ENCODE measurements around the gene HNRNPM. TPM values are rescaled to one million over a fixed set of nuclear protein-coding genes. Genes with fewer than 3 reads are reported as not detected.
"Not testable (repeated sequence)": the region's sequence is repeated elsewhere in the genome, so short reads cannot be mapped to it uniquely, and the experiment has no call there.

Gene HNRNPM
- total RNA-seq, 1 donor from 2014 or later = 336 TPM

DNA sequence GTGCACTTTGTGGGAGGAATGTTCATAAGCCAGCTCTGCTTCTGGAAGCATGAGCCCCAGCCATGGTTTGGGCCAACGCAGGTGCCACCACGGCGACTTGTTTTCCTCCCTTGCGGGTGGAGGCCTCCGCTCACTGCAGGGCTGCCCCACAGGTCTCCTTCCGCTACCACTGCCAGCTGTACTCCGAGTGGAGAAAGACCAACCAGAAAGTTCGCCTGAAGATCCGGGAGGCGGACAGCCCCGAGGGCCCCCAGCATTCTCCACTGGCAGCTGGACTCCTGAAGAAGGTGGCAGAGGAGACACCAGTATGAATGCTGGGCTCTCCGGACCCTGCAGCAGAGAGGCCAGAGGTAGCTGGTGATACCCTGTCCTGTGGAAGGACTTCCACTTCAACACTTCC is 6.5 kb upstream of the HNRNPM start:
- DNase-seq (ENCODE audit: low spot score) = no peak
- H3K9me3 Mint-ChIP-seq = no peaks in the 10 kb centered on the region
- intact Hi-C loops (cut with micrococcal nuclease) = no loop called here
- H3K4me1 Mint-ChIP-seq (ENCODE audit: low read depth) = peaks cover 2% of the 10 kb centered on the region
- no peaks in the 10 kb centered on the region for H3K27me3 Mint-ChIP-seq (ENCODE audit: low read depth)
- H3K36me3 Mint-ChIP-seq (ENCODE audit: low read depth) = no peaks in the 10 kb centered on the region
- H3K27ac Mint-ChIP-seq = no peak overlapping the region
- no peak overlapping the region for H3K4me3 Mint-ChIP-seq (ENCODE audit: low read depth)

DNA sequence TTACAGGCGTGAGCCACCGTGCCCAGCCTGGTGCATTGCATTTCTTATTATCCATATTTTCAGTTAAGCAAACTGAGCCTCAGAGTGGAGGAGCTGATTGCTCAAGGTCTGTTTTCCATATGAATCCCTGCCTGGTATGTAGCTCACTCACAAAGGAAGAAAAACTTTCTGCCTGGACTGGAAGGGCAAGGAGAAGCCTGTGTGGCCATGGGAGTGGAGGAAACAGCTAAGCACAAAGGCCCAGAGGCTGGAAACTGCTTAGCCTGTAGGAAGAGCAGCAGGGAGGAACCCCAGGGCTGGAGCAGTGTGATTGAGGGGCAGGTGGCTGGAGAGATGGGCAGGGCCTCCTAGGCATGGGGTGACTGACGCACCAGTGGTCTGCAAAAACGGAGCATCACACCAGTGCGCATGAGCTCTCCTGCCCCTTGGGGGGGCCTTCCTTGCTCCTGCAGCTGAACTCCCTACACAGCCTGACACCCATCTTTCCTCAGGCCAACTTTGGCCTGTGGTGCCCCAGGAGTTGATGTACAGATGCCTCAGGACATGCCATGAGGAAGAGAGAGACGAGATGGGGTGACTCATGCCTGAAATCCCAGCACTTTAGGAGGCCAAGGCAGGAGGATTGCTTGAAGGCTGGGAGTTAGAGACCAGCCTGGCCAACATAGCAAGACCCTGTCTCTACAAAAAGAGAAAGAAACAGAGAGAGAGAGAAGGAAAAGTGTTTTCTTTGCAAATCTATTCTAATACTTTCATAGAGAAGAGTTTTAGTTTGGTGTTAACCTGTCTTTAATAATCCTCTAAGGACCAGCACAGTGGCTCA is 2.8 kb upstream of the HNRNPM start:
- peak overlapping the region; percentile 58 for H3K4me3 Mint-ChIP-seq (ENCODE audit: low read depth)
- peaks cover 22% of the 10 kb centered on the region for H3K36me3 Mint-ChIP-seq (ENCODE audit: low read depth)
- H3K27ac Mint-ChIP-seq = no peak overlapping the region
- intact Hi-C loops (cut with micrococcal nuclease) = loop anchor here (5.0 kb wide), 2 partner anchors 75 to 390 kb away; partner anchors contain the start of gene CCL25
- H3K9me3 Mint-ChIP-seq = no peaks in the 10 kb centered on the region
- no peaks in the 10 kb centered on the region for H3K27me3 Mint-ChIP-seq (ENCODE audit: low read depth)
- peaks cover 16% of the 10 kb centered on the region for H3K4me1 Mint-ChIP-seq (ENCODE audit: low read depth)
- DNase-seq (ENCODE audit: low spot score) = no peak

DNA sequence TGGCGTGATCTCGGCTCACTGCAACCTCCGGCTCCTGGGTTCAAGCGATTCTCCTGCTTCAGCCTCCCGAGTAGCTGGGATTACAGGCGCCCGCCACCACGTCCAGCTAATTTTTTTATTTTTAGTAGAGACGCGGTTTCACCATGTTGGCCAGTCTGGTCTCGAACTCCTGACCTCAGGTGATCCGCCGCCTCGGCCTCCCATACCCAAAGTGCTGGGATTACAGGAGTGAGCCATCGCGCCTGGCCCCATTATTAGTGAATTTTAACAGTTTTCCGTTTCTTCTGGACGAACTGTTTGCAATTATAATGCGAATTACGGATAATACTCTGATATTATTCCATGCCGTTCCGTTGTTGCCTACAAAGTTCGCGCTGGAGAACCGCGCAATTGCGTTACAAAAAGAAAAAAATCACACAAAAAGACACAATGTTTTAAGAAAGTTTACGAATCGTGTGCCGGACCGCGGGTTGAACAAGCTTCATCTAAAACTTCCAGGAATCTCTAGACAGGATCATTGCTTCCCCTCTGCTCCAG is 567 bp upstream of the HNRNPM start:
- peaks cover 30% of the 10 kb centered on the region for H3K4me1 Mint-ChIP-seq (ENCODE audit: low read depth)
- intact Hi-C loops (cut with micrococcal nuclease) = loop anchor here (2.0 to 5.0 kb wide), 3 partner anchors 53 to 392 kb away; partner anchors contain the start of genes CCL25 and RAB11B
- H3K27me3 Mint-ChIP-seq (ENCODE audit: low read depth); DNase-seq (ENCODE audit: low spot score); H3K9me3 Mint-ChIP-seq: not testable (repeated sequence)
- peaks cover 35% of the 10 kb centered on the region for H3K36me3 Mint-ChIP-seq (ENCODE audit: low read depth)
- peak overlapping the region; percentile 98 for H3K4me3 Mint-ChIP-seq (ENCODE audit: low read depth)
- H3K27ac Mint-ChIP-seq = peak overlapping the region; percentile 98

DNA sequence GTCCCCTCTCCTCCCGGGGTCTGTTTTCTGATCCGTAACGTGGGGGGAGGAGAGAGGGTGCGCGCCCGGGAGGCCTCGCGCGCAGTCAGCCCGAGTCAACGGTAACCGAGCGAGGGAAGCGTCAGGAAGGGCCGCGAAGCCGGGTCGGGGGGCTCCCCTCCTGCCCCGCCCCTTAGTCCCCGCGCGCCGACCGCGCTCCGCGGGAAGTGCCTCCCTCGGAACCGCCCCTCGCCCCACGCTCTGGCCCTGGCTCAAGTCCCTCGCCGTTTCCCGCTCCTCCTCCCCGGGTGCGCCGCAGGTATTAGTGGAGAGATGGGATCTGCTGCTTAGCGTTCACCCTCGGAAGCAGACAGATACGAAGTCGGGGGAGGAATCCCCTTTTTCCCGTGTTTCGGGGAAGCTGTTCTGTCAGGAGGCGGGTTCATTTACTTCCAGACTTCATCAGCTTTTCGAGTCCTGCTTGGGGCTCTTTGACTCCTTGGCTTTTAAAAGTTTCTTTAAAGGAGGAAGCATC is 770 bp downstream of the HNRNPM start:
- intact Hi-C loops (cut with micrococcal nuclease) = loop anchor here (2.0 kb wide), 1 partner anchor 55 kb away; the partner anchor contains the start of gene RAB11B
- Mint-ChIP-seq H3K4me1 (ENCODE audit: low read depth) (peaks cover 36% of the 10 kb centered on the region), H3K27ac (peak overlapping the region; percentile 73), H3K27me3 (ENCODE audit: low read depth) (no peaks in the 10 kb centered on the region), H3K9me3 (no peaks in the 10 kb centered on the region), H3K36me3 (ENCODE audit: low read depth) (peaks cover 39% of the 10 kb centered on the region), H3K4me3 (ENCODE audit: low read depth) (peak overlapping the region; percentile 90)
- peak; percentile 43 for DNase-seq (ENCODE audit: low spot score)

DNA sequence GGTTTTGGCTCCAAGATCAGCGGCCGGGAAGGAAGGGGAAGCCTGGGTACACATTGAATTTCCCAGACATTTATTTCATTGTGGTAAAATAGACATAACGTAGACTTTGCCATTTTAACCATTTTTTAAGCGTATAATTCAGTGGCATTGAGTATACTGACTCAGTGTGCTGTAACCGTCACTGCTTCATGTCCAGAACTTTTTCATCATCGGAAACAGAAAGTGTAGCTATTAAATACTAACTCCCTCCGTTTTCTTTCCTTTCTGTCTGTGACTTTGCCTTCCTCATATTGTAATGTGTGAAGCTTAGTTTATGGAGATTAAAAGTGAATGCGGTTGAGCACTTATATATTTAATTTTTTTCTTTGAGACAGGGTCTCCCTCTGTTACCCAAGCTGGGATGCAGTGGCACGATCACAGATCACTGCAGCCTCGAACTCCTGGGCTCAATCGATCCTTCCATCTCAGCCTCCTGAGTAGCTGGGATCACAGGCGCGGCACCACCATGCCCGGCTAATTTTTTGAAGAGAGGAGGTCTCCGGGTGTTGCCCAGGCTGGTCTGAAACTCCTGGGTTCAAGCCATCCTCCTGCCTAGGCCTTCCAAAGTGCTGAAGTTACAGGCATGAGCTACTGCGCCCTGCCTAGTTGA is 1.4 kb downstream of the HNRNPM start:
- H3K27me3 Mint-ChIP-seq (ENCODE audit: low read depth) = no peaks in the 10 kb centered on the region
- intact Hi-C loops (cut with micrococcal nuclease) = no loop called here
- H3K9me3 Mint-ChIP-seq = no peaks in the 10 kb centered on the region
- H3K4me1 Mint-ChIP-seq (ENCODE audit: low read depth) = peaks cover 38% of the 10 kb centered on the region
- peak overlapping the region; percentile 73 for H3K27ac Mint-ChIP-seq
- H3K36me3 Mint-ChIP-seq (ENCODE audit: low read depth) = peaks cover 41% of the 10 kb centered on the region
- peak overlapping the region; percentile 90 for H3K4me3 Mint-ChIP-seq (ENCODE audit: low read depth)
- no peak for DNase-seq (ENCODE audit: low spot score)

DNA sequence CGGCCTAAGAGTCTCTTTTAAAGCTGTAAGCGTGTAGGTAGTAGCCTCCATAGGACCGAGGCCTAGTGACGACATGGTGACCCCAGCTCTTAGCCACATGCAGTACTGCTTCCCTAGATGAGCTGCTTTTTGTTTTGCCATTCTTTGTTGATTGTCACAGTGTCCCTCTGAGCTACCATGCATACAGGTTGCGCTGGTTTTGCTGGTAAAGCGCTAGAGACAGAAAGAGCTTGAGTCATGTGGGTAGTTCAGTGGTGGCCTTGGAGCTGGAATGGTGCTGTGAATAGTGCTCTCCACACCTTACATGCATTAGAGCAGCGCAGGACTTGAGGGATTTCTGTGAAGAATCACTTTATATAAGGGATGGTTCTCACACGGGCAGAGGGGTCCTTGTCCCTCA is 5.1 kb downstream of the HNRNPM start:
- no peak for DNase-seq (ENCODE audit: low spot score)
- Mint-ChIP-seq H3K27me3 (ENCODE audit: low read depth) (no peaks in the 10 kb centered on the region), H3K4me1 (ENCODE audit: low read depth) (peaks cover 58% of the 10 kb centered on the region), H3K4me3 (ENCODE audit: low read depth) (no peak overlapping the region), H3K9me3 (no peaks in the 10 kb centered on the region), H3K27ac (no peak overlapping the region), H3K36me3 (ENCODE audit: low read depth) (peaks cover 61% of the 10 kb centered on the region)
- intact Hi-C loops (cut with micrococcal nuclease) = no loop called here

DNA sequence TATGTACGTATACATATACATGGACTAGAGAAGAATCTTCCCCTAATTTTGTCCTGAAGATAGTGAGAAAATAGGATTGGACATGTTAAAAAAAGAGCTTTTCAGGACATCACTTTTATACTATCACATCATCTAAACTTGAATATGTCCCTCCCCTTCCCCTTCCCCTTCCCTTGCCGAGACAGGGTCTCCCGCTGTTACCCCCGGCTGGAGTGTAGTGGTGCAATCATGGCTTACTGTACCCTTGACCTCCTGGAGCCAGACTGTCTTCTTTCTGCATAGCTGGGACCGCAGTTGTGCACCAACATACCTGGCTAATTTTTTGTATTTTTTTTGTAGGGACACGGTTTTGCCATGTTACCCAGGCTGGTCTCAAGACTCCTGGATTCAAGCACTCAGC is 6.6 kb downstream of the HNRNPM start:
- no peak overlapping the region for H3K27ac Mint-ChIP-seq
- no peak for DNase-seq (ENCODE audit: low spot score)
- peaks cover 64% of the 10 kb centered on the region for H3K4me1 Mint-ChIP-seq (ENCODE audit: low read depth)
- H3K27me3 Mint-ChIP-seq (ENCODE audit: low read depth) = no peaks in the 10 kb centered on the region
- peaks cover 66% of the 10 kb centered on the region for H3K36me3 Mint-ChIP-seq (ENCODE audit: low read depth)
- H3K4me3 Mint-ChIP-seq (ENCODE audit: low read depth) = no peak overlapping the region
- no peaks in the 10 kb centered on the region for H3K9me3 Mint-ChIP-seq
- intact Hi-C loops (cut with micrococcal nuclease) = no loop called here

DNA sequence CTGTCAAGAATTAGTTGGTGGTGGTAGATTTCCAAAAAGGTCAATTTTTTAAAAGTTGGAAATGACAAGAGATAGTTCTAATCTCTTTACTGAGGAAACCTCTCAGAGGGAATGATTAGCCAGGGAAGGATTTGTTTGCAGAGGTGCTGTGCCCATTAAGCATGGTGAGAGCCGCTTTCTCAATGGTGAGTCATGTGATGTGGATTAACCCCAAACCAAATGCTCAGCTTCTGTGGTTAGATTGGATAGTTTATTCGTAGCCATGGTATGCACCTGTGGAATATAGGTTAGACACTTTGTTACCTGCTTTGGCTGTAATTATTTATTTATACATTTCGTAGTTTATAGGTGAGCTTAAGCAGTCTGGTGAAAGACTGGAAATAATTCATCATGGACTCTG is 7.1 kb downstream of the HNRNPM start:
- Mint-ChIP-seq H3K4me1 (ENCODE audit: low read depth) (peaks cover 63% of the 10 kb centered on the region), H3K27me3 (ENCODE audit: low read depth) (no peaks in the 10 kb centered on the region), H3K9me3 (no peaks in the 10 kb centered on the region), H3K36me3 (ENCODE audit: low read depth) (peaks cover 66% of the 10 kb centered on the region), H3K4me3 (ENCODE audit: low read depth) (no peak overlapping the region), H3K27ac (no peak overlapping the region)
- DNase-seq (ENCODE audit: low spot score) = no peak
- intact Hi-C loops (cut with micrococcal nuclease) = no loop called here

DNA sequence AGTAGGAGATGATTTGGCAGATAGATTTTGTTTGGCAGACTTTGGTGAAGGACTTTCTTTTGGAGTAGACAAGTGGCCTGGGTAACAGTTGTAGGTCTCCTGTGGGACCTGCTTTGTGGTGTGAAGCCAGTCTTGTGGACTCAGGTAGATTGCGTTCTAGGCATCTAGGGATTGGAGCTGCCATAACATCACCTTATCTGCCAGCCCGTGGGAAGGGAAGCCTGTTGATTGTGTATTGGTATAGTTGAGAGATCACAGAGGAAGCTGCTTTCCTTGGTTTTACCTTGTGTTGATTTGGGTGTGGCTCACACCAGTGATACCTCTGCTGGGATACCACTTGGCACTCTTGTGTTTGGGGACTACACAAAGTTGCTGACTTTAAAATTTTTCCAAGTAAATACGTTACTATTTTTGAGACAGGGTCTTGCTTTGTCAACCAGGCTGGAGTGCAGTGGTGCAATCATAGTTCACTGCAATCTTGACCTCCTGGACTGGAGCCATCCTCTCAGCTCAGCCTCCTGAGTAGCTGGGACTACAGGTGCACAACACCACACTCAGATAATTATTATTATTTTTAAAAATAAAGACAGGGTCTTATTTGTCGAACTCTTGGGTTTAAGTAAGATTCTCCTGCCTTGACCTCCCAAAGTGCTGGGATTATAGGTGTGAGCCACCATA is 7.8 kb downstream of the HNRNPM start:
- Mint-ChIP-seq H3K4me3 (ENCODE audit: low read depth) (no peak overlapping the region), H3K9me3 (no peaks in the 10 kb centered on the region), H3K36me3 (ENCODE audit: low read depth) (peaks cover 63% of the 10 kb centered on the region), H3K27ac (no peak overlapping the region), H3K27me3 (ENCODE audit: low read depth) (no peaks in the 10 kb centered on the region), H3K4me1 (ENCODE audit: low read depth) (peaks cover 61% of the 10 kb centered on the region)
- intact Hi-C loops (cut with micrococcal nuclease) = no loop called here
- DNase-seq (ENCODE audit: low spot score) = no peak

DNA sequence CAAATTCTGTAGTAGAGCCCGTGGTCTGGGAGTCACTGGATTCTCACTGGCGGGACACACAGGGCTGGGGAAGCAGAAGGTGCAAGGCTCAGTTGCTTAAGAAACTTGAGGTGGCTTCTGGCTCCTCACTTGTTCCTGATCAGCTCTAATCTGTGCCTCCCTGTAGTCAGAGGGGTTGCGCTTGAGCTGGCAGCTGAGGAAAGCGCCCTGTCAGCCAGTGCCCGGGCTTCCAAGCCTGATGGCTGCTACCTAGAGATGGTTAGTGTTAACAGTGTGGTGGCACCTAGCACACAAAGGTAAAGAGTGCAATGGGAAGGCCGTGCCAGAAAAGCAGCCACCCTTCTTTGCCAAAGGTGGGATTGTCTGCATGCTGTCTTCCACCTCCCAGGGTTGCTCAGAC is 8.8 kb downstream of the HNRNPM start:
- Mint-ChIP-seq H3K9me3 (no peaks in the 10 kb centered on the region), H3K4me3 (ENCODE audit: low read depth) (no peak overlapping the region), H3K27me3 (ENCODE audit: low read depth) (no peaks in the 10 kb centered on the region), H3K27ac (no peak overlapping the region), H3K36me3 (ENCODE audit: low read depth) (peaks cover 66% of the 10 kb centered on the region), H3K4me1 (ENCODE audit: low read depth) (peaks cover 66% of the 10 kb centered on the region)
- intact Hi-C loops (cut with micrococcal nuclease) = no loop called here
- DNase-seq (ENCODE audit: low spot score) = no peak

DNA sequence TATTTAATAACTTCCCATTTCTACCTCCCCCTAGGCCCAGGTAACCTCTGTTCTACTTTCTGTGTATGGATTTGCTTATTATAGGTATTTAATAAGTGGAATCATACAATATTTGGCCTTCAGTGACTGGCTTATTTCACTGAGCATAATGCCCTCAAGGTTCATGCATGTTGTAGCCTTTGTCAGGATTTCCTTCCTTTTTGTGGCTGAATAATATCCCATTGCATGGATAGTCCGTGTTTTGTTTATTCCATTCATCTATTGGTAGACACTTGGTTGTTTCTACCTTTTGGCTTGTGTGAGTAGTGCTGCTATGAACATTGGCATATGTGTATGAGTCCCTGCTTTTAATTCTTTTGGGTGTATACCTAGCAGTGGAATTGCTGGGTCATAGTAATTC is 9.4 kb downstream of the HNRNPM start:
- H3K36me3 Mint-ChIP-seq (ENCODE audit: low read depth) = peaks cover 68% of the 10 kb centered on the region
- intact Hi-C loops (cut with micrococcal nuclease) = no loop called here
- H3K4me1 Mint-ChIP-seq (ENCODE audit: low read depth) = peaks cover 61% of the 10 kb centered on the region
- no peaks in the 10 kb centered on the region for H3K9me3 Mint-ChIP-seq
- no peak overlapping the region for H3K4me3 Mint-ChIP-seq (ENCODE audit: low read depth)
- H3K27ac Mint-ChIP-seq = no peak overlapping the region
- no peak for DNase-seq (ENCODE audit: low spot score)
- no peaks in the 10 kb centered on the region for H3K27me3 Mint-ChIP-seq (ENCODE audit: low read depth)

DNA sequence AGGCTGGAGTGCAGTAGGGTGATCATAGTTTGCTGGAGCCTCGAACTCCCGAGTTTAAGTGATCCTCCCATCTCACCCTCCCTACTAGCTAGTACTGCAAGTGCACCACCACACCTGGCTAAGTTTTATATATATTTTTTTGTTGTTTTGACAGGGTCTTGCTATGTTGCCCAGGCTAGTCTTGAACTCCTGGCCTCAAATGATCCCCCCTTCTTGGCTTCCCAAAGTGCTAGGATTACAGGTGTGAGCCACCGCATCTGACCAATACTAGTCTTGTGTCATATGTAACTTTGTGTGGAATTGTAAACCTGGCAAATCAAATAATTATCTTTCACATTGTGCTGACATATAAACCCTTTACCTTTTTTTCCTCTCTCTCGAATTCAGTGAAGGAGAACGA is 10.2 kb downstream of the HNRNPM start:
- Mint-ChIP-seq H3K27ac (peak overlapping the region; percentile 12), H3K36me3 (ENCODE audit: low read depth) (peaks cover 72% of the 10 kb centered on the region), H3K9me3 (no peaks in the 10 kb centered on the region), H3K4me1 (ENCODE audit: low read depth) (peaks cover 59% of the 10 kb centered on the region), H3K4me3 (ENCODE audit: low read depth) (no peak overlapping the region), H3K27me3 (ENCODE audit: low read depth) (no peaks in the 10 kb centered on the region)
- intact Hi-C loops (cut with micrococcal nuclease) = no loop called here
- DNase-seq (ENCODE audit: low spot score) = no peak
